HepG2 (cell line): ENCODE data around the gene OAS1. TPM values are rescaled to one million over a fixed set of nuclear protein-coding genes. Genes with fewer than 3 reads are reported as not detected.

Experiments used
- CBX5 ChIP-seq: sonication (generic); formaldehyde crosslinking; IDR thresholded peaks from 2 replicates; pipeline ENCODE4 v1.4.0; 2020; ENCODE audit warnings: missing genetic modification reagents, borderline replicate concordance
- ETV6 ChIP-seq: sonication (generic); formaldehyde crosslinking; conservative IDR thresholded peaks from 2 replicates; pipeline ENCODE4 v1.4.0; 2020; ENCODE audit warnings: missing genetic modification reagents
- FIP1L1 ChIP-seq: fragments of 200-400 bp; formaldehyde crosslinking; IDR thresholded peaks from 2 replicates; pipeline ENCODE4 v1.6.1; 2018; ENCODE audit warnings: low read depth, mild to moderate bottlenecking, low read length, moderate library complexity, borderline replicate concordance; ENCODE audit not compliant: insufficient read depth
- GFI1 ChIP-seq: sonication (generic); formaldehyde crosslinking; IDR thresholded peaks from 2 replicates; pipeline ENCODE4 v1.5.0; 2020; ENCODE audit warnings: missing genetic modification reagents, mild to moderate bottlenecking, borderline replicate concordance
- HNRNPLL ChIP-seq: fragments of 200-400 bp; formaldehyde crosslinking; IDR thresholded peaks from 2 replicates; pipeline ENCODE4 v1.6.1; 2017; ENCODE audit warnings: mild to moderate bottlenecking, low read depth, low read length; ENCODE audit not compliant: poor library complexity, severe bottlenecking
- JARID2 ChIP-seq: sonication (generic); formaldehyde crosslinking; IDR thresholded peaks from 2 replicates; pipeline ENCODE4 v1.8.1; 2023; ENCODE audit warnings: missing genetic modification reagents, inconsistent platforms; ENCODE audit not compliant: insufficient replicate concordance
- MLX ChIP-seq: IDR thresholded peaks from 2 replicates; pipeline ENCODE4 v1.6.1; 2016
- MXI1 ChIP-seq: IDR thresholded peaks from 3 replicates; pipeline ENCODE4 v1.6.1; 2012; ENCODE audit warnings: low read depth, low read length, inconsistent platforms, borderline replicate concordance
- NCOA2 ChIP-seq: sonication (generic); formaldehyde crosslinking; IDR thresholded peaks from 2 replicates; pipeline ENCODE4 v1.8.0; 2022; ENCODE audit warnings: inconsistent platforms
- PRMT3 ChIP-seq: sonication (generic); formaldehyde crosslinking; IDR thresholded peaks from 2 replicates; pipeline ENCODE4 v1.8.1; 2022; ENCODE audit warnings: low read depth, mild to moderate bottlenecking, moderate library complexity, missing genetic modification reagents, borderline replicate concordance
- SP5 ChIP-seq: IDR thresholded peaks from 2 replicates; pipeline ENCODE4 v1.6.1; 2016; ENCODE audit warnings: low read depth, borderline replicate concordance
- ZBTB14 ChIP-seq: sonication (generic); formaldehyde crosslinking; IDR thresholded peaks from 2 replicates; pipeline ENCODE4 v1.4.0; 2020; ENCODE audit warnings: missing genetic modification reagents
- ZFP91 ChIP-seq: sonication (generic); formaldehyde crosslinking; IDR thresholded peaks from 2 replicates; pipeline ENCODE4 v1.9.0; 2022; ENCODE audit warnings: missing genetic modification reagents, mild to moderate bottlenecking, borderline replicate concordance
- ZMAT3 ChIP-seq: sonication (generic); formaldehyde crosslinking; conservative IDR thresholded peaks from 2 replicates; pipeline ENCODE4 v1.7.0; 2021; ENCODE audit warnings: missing genetic modification reagents
- ZNF329 ChIP-seq: sonication (generic); formaldehyde crosslinking; IDR thresholded peaks from 2 replicates; pipeline ENCODE4 v1.9.0; 2021; ENCODE audit warnings: low read depth, mild to moderate bottlenecking, missing genetic modification reagents
- ZNF343 ChIP-seq: sonication (generic); formaldehyde crosslinking; IDR thresholded peaks from 2 replicates; pipeline ENCODE4 v1.4.0; 2020; ENCODE audit warnings: mild to moderate bottlenecking, missing genetic modification reagents
- ZNF44 ChIP-seq: sonication (generic); formaldehyde crosslinking; IDR thresholded peaks from 2 replicates; pipeline ENCODE4 v1.5.1; 2020; ENCODE audit warnings: mild to moderate bottlenecking, missing genetic modification reagents
- ZNF576 ChIP-seq: sonication (generic); formaldehyde crosslinking; IDR thresholded peaks from 2 replicates; pipeline ENCODE4 v1.4.0; 2020; ENCODE audit warnings: mild to moderate bottlenecking, missing genetic modification reagents
- ZNF709 ChIP-seq: sonication (generic); formaldehyde crosslinking; IDR thresholded peaks from 2 replicates; pipeline ENCODE4 v1.5.0; 2020; ENCODE audit warnings: mild to moderate bottlenecking, missing genetic modification reagents
- ZNF747 ChIP-seq: sonication (generic); formaldehyde crosslinking; IDR thresholded peaks from 2 replicates; pipeline ENCODE4 v1.8.1; 2023; ENCODE audit warnings: missing genetic modification reagents, mild to moderate bottlenecking, borderline replicate concordance
- ZNF792 ChIP-seq: IDR thresholded peaks from 2 replicates; pipeline ENCODE4 v1.6.1; 2016
- ZNF816 ChIP-seq: sonication (generic); formaldehyde crosslinking; IDR thresholded peaks from 2 replicates; pipeline ENCODE4 v1.8.0; 2022; ENCODE audit warnings: missing genetic modification reagents, mild to moderate bottlenecking, borderline replicate concordance
- polyA plus RNA-seq, 8 experiments: library from polyadenylated mRNA; depleted of rRNA in 3 of 8; stranded (reverse) in 7 of 8; unstranded in 1 of 8; fragments of >200 nt; fragmentation: Illumina TruSeq in 4 of 8; extraction: Trizol in 4 of 8; gene quantifications; 2 replicates each; pipeline versions ENCODE4 v1.2.1 to v1.2.3, GENCODE V29; 2011 to 2016; ENCODE audit warnings: low read depth in 4 of 8, missing spikeins in 1 of 8, mixed read lengths in 1 of 8; ENCODE audit not compliant: insufficient read depth in 1 of 8
- total RNA-seq, 5 experiments: library from RNA; depleted of rRNA; stranded (reverse); fragments of >200 nt; fragmentation: Illumina TruSeq; extraction: Trizol; gene quantifications; 2 replicates each; pipeline ENCODE4 v1.2.3, GENCODE V29; 2016; ENCODE audit warnings: low read depth in 1 of 5

Gene OAS1
- total and polyA plus RNA-seq, 2 of the 13 experiments (the other 11 are each of a cell fraction or from before 2014, with no cell fraction given) = 6.5 to 10.6 TPM

GRCh38 chr12:112937741-112938719 is 31.3 kb downstream of the OAS1 start, which contains the start of gene OAS3 (continued):
- 0 out of 2 replicates have a peak, but pooled peaks have one; percentile 66 for TF ChIP-seq ZNF576 (CRISPR knock-in tag)
- peak; percentile 51; the same call in 1 of the 2 replicates for TF ChIP-seq ETV6 (CRISPR knock-in tag)
- 0 out of 2 replicates have a peak, but pooled peaks have one; percentile 17 for TF ChIP-seq ZBTB14 (CRISPR knock-in tag)
- TF ChIP-seq GFI1 (CRISPR knock-in tag) = peak; percentile 13; the same call in 1 of the 2 replicates
- TF ChIP-seq MLX (CRISPR knock-in tag) = 0 out of 2 replicates have a peak, but pooled peaks have one; percentile 24
- peak; percentile 68 for TF ChIP-seq JARID2 (CRISPR knock-in tag)
- no peak for TF ChIP-seq FIP1L1
- peak; percentile 66; the same call in 1 of the 2 replicates for TF ChIP-seq ZMAT3 (CRISPR knock-in tag)
- TF ChIP-seq PRMT3 (CRISPR knock-in tag) = no peak
- peak; percentile 51; the same call in 1 of the 2 replicates for TF ChIP-seq ZNF709 (CRISPR knock-in tag)
- TF ChIP-seq NCOA2 (CRISPR knock-in tag) = peak; percentile 51
- TF ChIP-seq ZNF329 (CRISPR knock-in tag) = no peak
- TF ChIP-seq ZNF792 (CRISPR knock-in tag) = no peak
- peak; percentile 81; the same call in 2 of the 3 replicates for TF ChIP-seq MXI1
- peak; percentile 33; the same call in 1 of the 2 replicates for TF ChIP-seq ZNF747 (CRISPR knock-in tag)
- 0 out of 2 replicates have a peak, but pooled peaks have one; percentile 51 for TF ChIP-seq CBX5
- no peak for TF ChIP-seq ZNF343 (CRISPR knock-in tag)
- peak; percentile 67; the same call in 1 of the 2 replicates for TF ChIP-seq ZFP91
- TF ChIP-seq ZNF816 = peak; percentile 69; the same call in 1 of the 2 replicates
- 0 out of 2 replicates have a peak, but pooled peaks have one; percentile 25 for TF ChIP-seq ZNF44
- TF ChIP-seq HNRNPLL = peak; percentile 80
- TF ChIP-seq SP5 (CRISPR knock-in tag) = peak; percentile 24; the same call in 1 of the 2 replicates
